ENCODE data around the gene RUNX3. TPM values are rescaled to one million over a fixed set of nuclear protein-coding genes. Genes with fewer than 3 reads are reported as not detected.

Gene RUNX3
- polyA plus RNA-seq, 5 donors, result 0.83 to 1.9 (median 1.5) TPM

DNA sequence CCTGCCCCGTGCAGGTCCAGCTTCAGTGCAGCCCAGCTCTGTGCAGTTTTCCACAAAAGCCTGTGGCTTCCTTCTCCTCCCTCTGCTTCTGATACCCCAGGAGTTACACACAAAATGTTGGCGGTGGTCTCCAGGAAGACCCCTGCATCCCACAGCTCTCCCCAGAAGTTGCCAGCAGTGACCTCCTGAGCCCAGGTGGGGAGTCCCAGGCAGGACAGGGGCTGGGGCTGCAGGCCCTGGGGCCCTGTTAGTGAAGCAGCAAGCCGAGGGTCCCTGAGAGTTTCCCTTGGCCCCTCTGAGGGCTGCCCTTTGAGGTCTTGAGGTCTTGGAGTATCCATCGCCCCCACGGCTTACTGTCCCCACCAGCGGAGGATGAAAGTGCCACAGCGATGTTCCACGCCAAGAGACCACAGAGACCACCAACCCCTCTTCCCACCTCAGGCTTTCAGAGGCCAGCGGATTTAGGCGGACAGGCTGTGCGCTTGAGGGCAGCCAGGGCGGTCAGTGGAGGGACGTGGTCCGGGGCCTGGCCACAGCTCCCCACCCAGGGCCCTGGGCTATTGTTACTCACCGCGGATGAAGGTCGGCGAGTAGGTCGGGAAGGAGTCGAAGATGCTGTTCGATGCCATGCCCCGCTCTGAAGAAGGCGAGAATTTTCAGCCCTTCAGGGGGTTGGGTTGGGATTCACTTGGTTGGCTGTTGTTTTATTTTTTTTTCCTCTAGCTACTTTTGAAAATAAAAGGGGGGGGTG is 34.0 kb upstream of the RUNX3 start:
- DNase-seq, result no peak

DNA sequence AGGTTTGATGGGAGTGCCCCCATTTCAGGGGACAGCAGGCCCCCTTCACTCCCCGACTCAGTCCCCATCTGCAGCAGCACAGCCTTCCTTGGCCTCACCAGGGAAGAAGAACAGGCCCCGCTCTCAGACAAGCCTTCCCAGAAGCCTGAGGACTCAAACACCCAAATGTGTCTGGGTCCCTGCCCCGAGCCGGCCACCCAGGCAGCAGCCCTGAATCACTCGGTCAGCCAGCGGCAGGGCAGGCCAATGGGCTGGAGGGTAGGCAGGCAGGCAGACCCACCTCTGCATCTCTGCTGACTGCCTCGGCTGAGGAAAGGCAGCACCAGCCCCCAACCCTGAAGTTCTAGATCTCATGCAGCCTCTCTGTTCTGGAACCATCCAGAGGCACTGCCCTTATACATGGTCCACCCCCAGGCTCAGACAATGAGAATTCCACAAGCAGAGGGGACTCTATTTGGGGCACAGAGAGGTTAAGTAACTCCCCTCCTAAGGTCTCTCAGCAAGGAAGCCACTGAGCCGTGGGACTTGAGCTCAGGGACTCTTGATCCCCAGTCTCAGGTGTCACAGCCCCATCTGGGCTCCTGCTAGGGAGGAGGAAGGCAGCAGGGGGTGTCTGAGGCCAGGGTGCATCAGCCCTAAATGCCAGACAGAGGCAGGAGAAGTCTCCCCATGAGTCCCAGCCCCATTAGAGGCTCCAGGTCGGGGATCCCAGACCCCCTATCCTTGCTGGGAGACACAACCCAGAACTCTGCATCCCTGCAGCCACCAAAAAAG is 33.2 kb upstream of the RUNX3 start:
- DNase-seq, result no peak

DNA sequence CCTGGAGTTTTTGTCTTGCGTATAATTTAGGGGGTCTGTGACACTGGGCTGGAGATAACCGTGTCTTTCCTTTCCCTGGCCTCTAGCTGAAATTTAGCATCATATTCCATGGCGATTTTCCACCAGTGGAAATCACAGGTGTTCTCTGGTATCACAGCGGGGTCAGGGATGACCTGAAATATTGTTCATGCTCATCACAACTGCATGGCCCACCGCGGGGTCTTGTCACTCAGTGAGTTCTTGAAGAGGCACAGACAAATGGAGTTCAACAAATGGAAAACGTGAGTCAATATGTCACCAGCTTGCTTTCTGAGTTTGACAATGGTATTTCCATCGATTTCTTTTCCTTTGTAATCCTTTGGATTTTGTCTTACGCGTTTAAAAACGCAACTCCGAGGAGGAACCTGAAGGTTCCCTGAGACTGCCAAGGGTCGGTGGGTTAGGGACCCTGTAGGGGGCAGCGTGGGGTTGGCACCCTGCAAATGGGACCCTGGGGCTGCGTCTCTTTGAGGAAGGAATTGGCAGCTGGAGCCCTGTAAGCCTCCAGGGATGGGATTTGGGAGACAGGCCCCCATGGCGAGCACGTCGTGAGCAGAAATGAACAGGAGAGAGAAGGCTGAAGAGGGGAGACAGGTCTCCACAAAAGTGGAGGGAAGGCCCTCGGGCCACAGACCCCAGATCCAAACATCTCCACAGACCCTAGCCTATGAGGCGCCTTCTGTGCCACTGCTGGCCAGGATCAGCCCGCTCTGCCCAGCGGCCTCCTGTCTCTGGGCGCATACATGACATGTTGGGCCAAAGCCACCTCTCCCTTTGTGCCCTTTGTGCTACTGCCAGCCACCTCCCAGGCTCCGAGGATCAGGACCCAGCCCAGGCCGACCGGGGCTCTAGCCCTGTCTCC is 32.1 kb upstream of the RUNX3 start:
- DNase-seq, result no peak

DNA sequence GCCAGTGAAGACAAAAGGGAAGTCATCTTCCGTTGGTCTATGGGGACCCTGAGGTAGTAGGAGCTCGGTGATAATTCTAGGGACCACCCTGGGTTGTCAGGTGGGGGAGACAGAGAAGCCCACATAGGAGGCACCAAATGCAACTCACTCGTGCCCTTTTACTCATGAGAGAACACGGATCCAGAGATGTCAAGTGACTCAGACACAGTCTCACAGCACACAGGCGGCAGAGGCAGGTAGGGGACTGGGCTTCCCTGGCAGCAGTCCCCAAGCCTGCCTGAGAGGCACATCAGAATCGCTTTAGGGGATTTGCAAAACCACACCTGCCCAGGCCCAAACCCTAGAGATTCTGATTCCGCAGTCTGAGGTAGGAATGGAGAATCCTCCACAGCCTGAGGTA is 31.3 kb upstream of the RUNX3 start:
- DNase-seq, result no peak

GRCh38 chr1:24960071-24960801 is 30.2 kb upstream of the RUNX3 start:
- DNase-seq, result no peak

GRCh38 chr1:24959623-24959975 is 29.5 kb upstream of the RUNX3 start:
- no peak for DNase-seq

- DNase-seq, result no peak
Observed at GRCh38 chr1:24958766-24959622, 28.9 kb upstream of the RUNX3 start.

DNA sequence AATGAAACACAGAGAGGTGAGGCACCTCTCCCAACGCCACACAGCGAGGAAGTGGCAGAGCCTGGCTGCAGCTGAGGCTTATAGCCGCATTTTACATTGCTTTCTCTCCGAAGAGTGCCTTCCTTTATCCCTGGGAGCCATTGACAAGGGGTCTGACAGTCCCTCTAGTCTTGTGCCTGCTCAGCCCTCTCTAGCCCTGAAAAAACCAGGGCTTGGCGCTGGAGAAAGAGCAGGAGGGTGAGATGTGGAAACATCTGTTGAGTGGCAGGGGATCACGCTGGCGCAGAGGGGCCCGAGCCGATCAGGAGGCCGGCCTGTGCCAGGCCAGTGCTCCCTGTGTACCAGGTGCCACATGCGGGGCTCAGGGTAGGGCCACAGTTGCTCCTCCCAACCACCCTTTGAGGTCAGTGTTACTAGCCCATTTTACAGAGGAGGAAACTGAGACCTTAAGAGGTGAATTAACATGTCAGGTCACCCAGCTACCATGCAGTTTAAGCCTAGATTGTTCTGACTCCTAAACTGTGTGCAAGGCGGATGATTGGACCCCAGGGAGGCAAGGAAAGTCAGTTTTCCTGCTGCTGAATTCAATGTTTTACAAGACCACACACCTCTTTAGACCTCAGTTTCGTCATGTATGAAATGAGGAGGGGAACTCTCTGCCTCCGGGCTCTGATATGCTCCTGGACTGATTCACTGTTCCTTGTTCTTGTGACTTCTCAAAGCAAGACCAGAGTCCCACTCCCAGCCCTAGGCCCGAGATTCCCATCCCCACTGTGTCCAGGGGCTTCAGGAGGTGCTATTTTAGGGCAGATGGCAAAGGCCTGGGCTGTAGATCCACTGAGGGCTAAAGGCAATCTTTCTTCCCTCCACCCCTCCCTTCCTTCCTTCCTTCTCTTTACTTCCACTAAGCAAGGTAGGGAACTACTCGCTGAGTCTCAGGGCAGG is 28.0 kb upstream of the RUNX3 start:
- DNase-seq, result no peak

DNA sequence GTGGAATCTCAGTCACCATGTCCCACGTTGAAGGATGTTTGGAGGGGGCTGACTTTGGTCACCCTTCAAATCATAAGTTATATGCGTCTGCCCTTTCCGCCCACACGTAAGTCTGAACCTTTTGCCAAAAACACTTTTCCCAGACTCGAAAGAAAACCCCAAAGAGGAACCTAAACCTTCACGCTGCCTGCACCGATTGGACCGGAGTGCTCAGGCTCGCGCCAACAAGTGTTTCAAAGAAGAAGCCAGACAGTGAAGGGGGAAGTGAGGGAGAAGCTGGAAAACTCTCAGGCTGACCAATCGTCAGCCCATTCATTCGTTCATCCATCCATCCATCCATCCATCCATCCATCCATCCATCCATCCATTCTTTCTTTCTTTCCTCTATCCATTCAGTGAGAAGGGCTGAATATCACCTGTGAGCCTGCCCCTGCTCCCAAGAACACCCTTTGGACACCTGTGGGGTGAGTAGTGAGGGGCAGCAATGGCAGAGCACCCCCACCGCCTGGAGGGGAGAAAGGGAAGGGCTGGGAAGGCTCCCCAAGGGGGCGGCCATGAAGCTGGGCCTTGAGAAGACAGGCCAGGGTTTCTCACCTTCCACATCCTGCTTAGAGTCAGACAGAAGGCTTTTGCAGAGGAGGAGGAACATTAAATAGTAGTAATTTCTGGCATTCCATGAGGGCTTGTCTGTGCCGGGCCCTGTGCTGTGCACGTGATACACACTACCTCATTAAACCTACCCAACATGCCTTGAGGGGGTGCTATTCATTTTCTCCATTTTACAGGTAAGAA is 27.1 kb upstream of the RUNX3 start:
- DNase-seq, result no peak

DNA sequence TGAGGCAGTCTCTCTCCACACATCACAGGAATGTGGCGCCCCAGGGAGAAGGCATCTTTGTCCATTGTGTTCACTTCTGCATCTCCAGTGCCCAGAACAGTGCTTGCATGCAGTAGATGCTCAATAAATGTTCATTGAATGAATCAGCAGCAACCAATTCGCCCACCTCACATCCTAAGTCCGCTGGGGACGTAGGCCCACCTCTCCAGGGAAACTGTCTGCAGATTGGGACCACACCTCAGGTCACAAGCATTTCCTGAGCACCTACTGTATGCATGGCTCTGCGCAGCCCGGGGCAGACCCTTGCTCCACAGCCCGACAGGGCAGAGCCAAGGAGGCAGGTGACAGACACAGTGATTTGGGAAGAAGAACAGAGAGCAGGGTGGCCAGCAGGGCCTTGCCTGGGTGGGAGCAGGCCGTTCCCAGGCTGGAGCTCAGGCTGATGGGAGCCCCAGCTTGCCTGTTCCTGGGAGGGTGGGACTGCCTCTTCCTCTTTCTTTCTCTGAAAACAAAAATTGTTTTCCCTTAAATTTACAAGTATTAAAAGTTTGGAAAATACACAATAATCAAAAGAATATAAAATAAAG is 25.8 kb upstream of the RUNX3 start:
- no peak for DNase-seq

- no peak for DNase-seq
Observed at GRCh38 chr1:24955161-24955560, 25.1 kb upstream of the RUNX3 start.

- no peak for DNase-seq
Observed at GRCh38 chr1:24954631-24955030, 24.6 kb upstream of the RUNX3 start.

DNA sequence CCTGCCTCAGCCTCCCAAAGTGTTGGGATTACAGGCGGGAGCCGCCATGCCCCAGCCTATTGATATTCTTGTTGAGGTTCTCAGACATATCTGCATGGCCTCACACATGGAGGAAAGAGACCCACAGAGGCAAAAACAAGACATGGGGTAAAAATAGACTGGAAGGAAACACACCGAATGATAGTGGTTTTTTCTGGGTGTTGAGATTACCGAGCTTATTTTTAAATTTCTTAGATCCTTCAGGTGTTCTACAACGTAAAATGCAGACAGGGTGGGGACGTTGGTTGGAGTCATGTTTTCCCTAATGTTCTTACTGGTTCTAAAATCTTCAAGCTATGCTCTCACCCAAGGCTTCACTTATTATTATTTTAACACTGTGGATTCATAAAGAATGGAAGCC is 23.9 kb upstream of the RUNX3 start:
- DNase-seq, result no peak

DNA sequence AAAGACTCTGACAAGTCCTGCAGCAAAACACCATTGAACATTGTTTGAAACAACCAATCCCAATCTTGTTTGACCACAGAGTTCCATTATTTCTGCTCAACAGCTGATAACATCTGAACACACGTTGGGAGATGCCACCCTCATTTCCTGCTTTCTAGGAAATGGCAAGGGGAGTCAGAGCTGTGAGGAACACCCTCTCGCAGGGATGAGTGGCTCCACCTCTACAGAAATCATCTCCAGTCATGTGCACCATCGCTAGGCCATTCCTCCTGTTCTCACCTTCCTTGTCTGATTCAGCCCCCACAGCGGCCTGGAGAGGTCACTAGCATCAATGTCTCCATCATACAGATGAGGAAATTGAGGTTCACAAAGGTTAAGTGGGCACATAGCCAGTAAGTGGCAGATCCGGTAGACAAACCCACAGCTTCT is 22.4 kb upstream of the RUNX3 start:
- DNase-seq, result no peak

DNA sequence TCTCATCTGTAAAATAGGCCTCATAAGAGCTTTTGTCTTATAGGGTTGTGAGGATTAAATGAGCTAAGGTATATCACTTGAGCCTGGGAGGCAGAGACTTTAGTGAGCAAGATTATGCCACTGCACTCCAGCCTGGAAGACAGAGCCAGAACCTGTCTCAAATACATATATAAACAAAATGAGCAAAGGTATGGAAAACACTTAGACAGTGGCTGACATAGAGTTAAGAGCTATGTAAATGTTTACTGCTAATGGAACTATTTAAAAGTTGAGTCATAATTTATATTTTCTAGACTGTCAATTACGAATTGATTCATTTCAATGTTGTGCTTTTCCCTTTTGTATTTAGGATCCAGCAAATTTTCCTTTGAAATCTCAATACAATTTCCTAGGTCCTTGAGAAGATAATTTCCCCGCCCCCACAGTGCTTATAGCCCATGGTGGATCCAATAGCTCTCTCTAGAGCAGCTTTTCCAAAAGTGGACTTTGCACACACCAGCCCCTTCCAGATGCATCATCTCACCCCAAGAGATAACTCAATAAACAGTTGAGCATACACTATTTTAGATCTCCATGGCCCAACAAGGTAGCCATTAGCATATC is 21.8 kb upstream of the RUNX3 start:
- no peak for DNase-seq

DNA sequence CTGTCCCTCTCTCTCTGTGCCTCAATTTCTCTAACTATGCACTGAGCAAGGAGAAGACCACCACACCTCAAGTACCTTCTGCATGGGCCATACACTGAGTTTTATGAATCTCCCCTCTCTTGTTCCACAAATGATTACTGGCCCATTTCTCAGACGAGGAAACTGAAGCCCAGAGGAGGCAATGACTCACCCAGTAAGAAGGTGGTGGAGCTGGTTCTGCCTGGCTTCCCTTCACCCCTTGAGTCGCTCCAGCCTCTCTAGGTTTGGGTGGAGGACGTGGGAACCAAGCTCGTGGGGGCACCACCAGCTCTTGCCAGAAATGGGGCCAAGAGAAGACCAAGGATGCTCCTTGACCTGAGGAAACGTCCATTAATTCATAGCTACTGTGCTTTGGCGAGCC is 21.3 kb upstream of the RUNX3 start:
- no peak for DNase-seq

GRCh38 chr1:24949331-24949881 is 19.3 kb upstream of the RUNX3 start:
- no peak for DNase-seq

Data from right lung (tissue), 5 donors.